Posterior vena cava (tissue), 2 donors: ENCODE data around the gene MYBBP1A. TPM values are rescaled to one million over a fixed set of nuclear protein-coding genes. Genes with fewer than 3 reads are reported as not detected.
A peak's percentile ranks its signal among the peaks of the same experiment; 100 is the strongest.

Experiments used
- DNase-seq: peaks from one replicate; pipeline ENCODE4 v3.0.0-alpha.2; 2020; ENCODE audit warnings: low spot score
- intact Hi-C, 2 donors: fragments of 100-400 bp; cut with DNase I; formaldehyde crosslinking; loops; one replicate each; pipeline versions ENCODE4 v1.14.1 to v1.14.2; 2022 to 2023
- total RNA-seq, 2 donors: library from RNA; stranded (reverse); fragmentation: NEBNext Ultra II Directional; extraction: Animal tissue kit (Norgen Biotek cat#: 25700); gene quantifications; one replicate each; pipeline ENCODE4 v1.2.1, GENCODE V29; 2021
- donor health status: DM: yes; HTN: yes; CAD: no.
- donor health status: DM: yes; HTN: yes; CAD: no.

The MYBBP1A gene
- total RNA-seq, 2 donors from 2014 or later = 37.9 to 41.0 TPM

GRCh38 chr17:4542003-4542725 lies 13.0 kb downstream of the MYBBP1A start:
- no peak for DNase-seq
- intact Hi-C loops = loop anchor here in 1 of 2 donors (5.0 kb wide), 1 partner anchor 115 kb away; no protein-coding TSS in a partner anchor

GRCh38 chr17:4541328-4542002 lies 13.7 kb downstream of the MYBBP1A start:
- no peak for DNase-seq
- intact Hi-C loops = loop anchor here in 1 of 2 donors (5.0 kb wide), 1 partner anchor 114 kb away; no protein-coding TSS in a partner anchor

- intact Hi-C loops = loop anchor here in 1 of 2 donors (5.0 kb wide), 1 partner anchor 114 kb away; no protein-coding TSS in a partner anchor
- no peak for DNase-seq
Observed at GRCh38 chr17:4540687-4541327, 14.4 kb downstream of the MYBBP1A start.

GRCh38 chr17:4540224-4540651 lies 14.9 kb downstream of the MYBBP1A start:
- intact Hi-C loops = loop anchor here in 1 of 2 donors (5.0 kb wide), 1 partner anchor 113 kb away; no protein-coding TSS in a partner anchor

GRCh38 chr17:4539576-4540223 lies 15.5 kb downstream of the MYBBP1A start:
- intact Hi-C loops = loop anchor here (5.0 to 10.0 kb wide), 2 partner anchors 112 to 115 kb away; no protein-coding TSS in a partner anchor
- DNase-seq = no peak

More at GRCh38 chr17:4540224-4540651, 14.9 kb downstream of the MYBBP1A start:
- DNase-seq = no peak

- intact Hi-C loops = loop anchor here in 1 of 2 donors (10.0 kb wide), 1 partner anchor 114 kb away; no protein-coding TSS in a partner anchor
- no peak for DNase-seq
Observed at GRCh38 chr17:4539025-4539424, 16.2 kb downstream of the MYBBP1A start.

- intact Hi-C loops = loop anchor here in 1 of 2 donors (10.0 kb wide), 1 partner anchor 114 kb away; no protein-coding TSS in a partner anchor
- DNase-seq = no peak
Observed at GRCh38 chr17:4538236-4539002, 16.8 kb downstream of the MYBBP1A start.

- DNase-seq = no peak
- intact Hi-C loops = loop anchor here in 1 of 2 donors (10.0 kb wide), 1 partner anchor 113 kb away; no protein-coding TSS in a partner anchor
Observed at GRCh38 chr17:4537451-4538235, 17.5 kb downstream of the MYBBP1A start.

GRCh38 chr17:4536742-4537411 lies 18.3 kb downstream of the MYBBP1A start:
- peak; percentile 91 for DNase-seq
- intact Hi-C loops = loop anchor here in 1 of 2 donors (10.0 kb wide), 1 partner anchor 112 kb away; no protein-coding TSS in a partner anchor

GRCh38 chr17:4536259-4536741 lies 18.9 kb downstream of the MYBBP1A start:
- no peak for DNase-seq
- intact Hi-C loops = loop anchor here in 1 of 2 donors (10.0 kb wide), 1 partner anchor 111 kb away; no protein-coding TSS in a partner anchor

GRCh38 chr17:4535667-4536258 lies 19.4 kb downstream of the MYBBP1A start:
- intact Hi-C loops = loop anchor here in 1 of 2 donors (10.0 kb wide), 1 partner anchor 111 kb away; no protein-coding TSS in a partner anchor
- no peak for DNase-seq

GRCh38 chr17:4534928-4535666 lies 20.1 kb downstream of the MYBBP1A start:
- no peak for DNase-seq
- intact Hi-C loops = loop anchor here in 1 of 2 donors (10.0 kb wide), 1 partner anchor 110 kb away; no protein-coding TSS in a partner anchor

- DNase-seq = no peak
- intact Hi-C loops = loop anchor here in 1 of 2 donors (10.0 kb wide), 1 partner anchor 110 kb away; no protein-coding TSS in a partner anchor
Observed at GRCh38 chr17:4534515-4534914, 20.7 kb downstream of the MYBBP1A start.

- no peak for DNase-seq
- intact Hi-C loops = loop anchor here in 1 of 2 donors (10.0 kb wide), 1 partner anchor 109 kb away; no protein-coding TSS in a partner anchor
Observed at GRCh38 chr17:4533523-4534504, 21.4 kb downstream of the MYBBP1A start.
